Naive thymus-derived CD8-positive, alpha-beta T cell (primary cell): Measurements from ENCODE around the gene FXYD3. TPM values are rescaled to one million over a fixed set of nuclear protein-coding genes. Genes with fewer than 3 reads are reported as not detected.

Experiments
- ATAC-seq, 2 donors: fragments of 150-1000 bp; cut with Tn5 transposase in 1 of 2; sonication (Bioruptor Pico), chemical (Tn5 transposase) in 1 of 2; 1 replicate in 1 of 2; 2 replicates in 1 of 2; pipeline ENCODE4 v1.10.0; 2021; ENCODE audit warnings: mild to moderate bottlenecking in 2 of 2, moderate library complexity in 2 of 2
- POLR2A ChIA-PET: fragments of 350-600 bp; sonication (Branson Sonifier 250); formaldehyde crosslinking; loops from one replicate; lab custom pipeline; 2021; ENCODE audit warnings: antibody characterized with exemption; lab: Charles Lee
- DNase-seq, 10 donors: peaks; one replicate each; pipeline versions ENCODE4 v3.0.0 to v3.0.0-alpha.2; 2020 to 2022
- H3K27ac Mint-ChIP-seq, 10 donors: one replicate each; pipeline ENCODE4 v1.8.0; 2020 to 2022; ENCODE audit warnings: mild to moderate bottlenecking in 10 of 10, mixed read lengths in 10 of 10, moderate library complexity in 4 of 10, inconsistent platforms in 1 of 10
- H3K27me3 Mint-ChIP-seq, 5 donors: one replicate each; pipeline ENCODE4 v1.8.0; 2021 to 2022; ENCODE audit warnings: mixed read lengths in 5 of 5
- H3K36me3 Mint-ChIP-seq, 3 donors: one replicate each; pipeline ENCODE4 v1.8.0; 2020 to 2022; ENCODE audit warnings: mixed read lengths in 3 of 3, mild to moderate bottlenecking in 2 of 3, inconsistent platforms in 1 of 3
- H3K4me1 Mint-ChIP-seq, 4 donors: one replicate each; pipeline ENCODE4 v1.8.0; 2021 to 2022; ENCODE audit warnings: mixed read lengths in 4 of 4
- H3K4me3 Mint-ChIP-seq, 10 donors: one replicate each; pipeline ENCODE4 v1.8.0; 2020 to 2022; ENCODE audit warnings: mild to moderate bottlenecking in 10 of 10, mixed read lengths in 10 of 10, moderate library complexity in 6 of 10, inconsistent platforms in 1 of 10
- H3K9me3 Mint-ChIP-seq, 9 donors: one replicate each; pipeline ENCODE4 v1.8.0; 2020 to 2022; ENCODE audit warnings: mixed read lengths in 9 of 9, mild to moderate bottlenecking in 3 of 9, inconsistent platforms in 1 of 9, moderate library complexity in 1 of 9
- polyA plus RNA-seq, 3 donors: library from polyadenylated mRNA; unstranded; fragments of 300-500 nt; fragmentation: Illumina TruSeq; gene quantifications; one replicate each; pipeline ENCODE4 v1.2.3, GENCODE V29; 2021
- total RNA-seq, 8 experiments: library from RNA in 2 of 8; stranded (reverse) in 2 of 8; gene quantifications; one replicate each; pipeline ENCODE4 v1.2.3 and lab custom pipeline; 2021 to 2026

FXYD3 gene
- total and polyA plus RNA-seq, 5 experiments from 2014 or later, result not detected

GRCh38 chr19:35076026-35076370 is 39.6 kb upstream of the FXYD3 start:
- peaks cover 0 to 17% (median 9%) of the 10 kb centered on the region in 5 donors for H3K27me3 Mint-ChIP-seq
- ATAC-seq, result no peak
- no peak overlapping the region for H3K27ac Mint-ChIP-seq
- H3K9me3 Mint-ChIP-seq, result no peaks in the 10 kb centered on the region
- no peak overlapping the region for H3K4me3 Mint-ChIP-seq
- DNase-seq, result no peak
- no peaks in the 10 kb centered on the region for H3K36me3 Mint-ChIP-seq
- peaks cover 0 to 6% (median 3%) of the 10 kb centered on the region in 4 donors for H3K4me1 Mint-ChIP-seq
- POLR2A ChIA-PET, result no interaction called here

- Mint-ChIP-seq H3K27ac (no peak overlapping the region), H3K27me3 (peaks cover 0 to 19% (median 11%) of the 10 kb centered on the region in 5 donors), H3K4me3 (no peak overlapping the region), H3K9me3 (no peaks in the 10 kb centered on the region), H3K4me1 (peaks cover 0 to 6% (median 3%) of the 10 kb centered on the region in 4 donors), H3K36me3 (no peaks in the 10 kb centered on the region)
- POLR2A ChIA-PET, result no interaction called here
- no peak for ATAC-seq
- DNase-seq, result no peak
Measured at GRCh38 chr19:35076657-35077056, 39.0 kb upstream of the FXYD3 start.

- POLR2A ChIA-PET, result no interaction called here
- H3K4me1 Mint-ChIP-seq, result peaks cover 0 to 6% (median 3%) of the 10 kb centered on the region in 4 donors
Measured at GRCh38 chr19:35077411-35078223, 38.0 kb upstream of the FXYD3 start.

GRCh38 chr19:35079826-35080225 is 35.8 kb upstream of the FXYD3 start:
- POLR2A ChIA-PET, result interaction anchor here (0.6 kb wide), 1 partner anchor 893 kb away, joined by 4 read pairs; no protein-coding TSS in a partner anchor
- H3K4me1 Mint-ChIP-seq, result peaks cover 0 to 23% (median 3%) of the 10 kb centered on the region in 4 donors
- H3K27me3 Mint-ChIP-seq, result peaks cover 0 to 19% (median 11%) of the 10 kb centered on the region in 5 donors
- H3K9me3 Mint-ChIP-seq, result no peaks in the 10 kb centered on the region
- peak in 1 of 10 donors; percentile 51 for DNase-seq
- H3K27ac Mint-ChIP-seq, result no peak overlapping the region
- no peak for ATAC-seq
- no peak overlapping the region for H3K4me3 Mint-ChIP-seq
- no peaks in the 10 kb centered on the region for H3K36me3 Mint-ChIP-seq

More at GRCh38 chr19:35077411-35078223, 38.0 kb upstream of the FXYD3 start:
- ATAC-seq (no peak), DNase-seq (no peak)
- no peak overlapping the region for H3K4me3 Mint-ChIP-seq
- no peaks in the 10 kb centered on the region for H3K36me3 Mint-ChIP-seq
- no peaks in the 10 kb centered on the region for H3K9me3 Mint-ChIP-seq
- H3K27ac Mint-ChIP-seq, result peak overlapping the region in 2 of 10 donors; percentile 50 to 69
- H3K27me3 Mint-ChIP-seq, result peaks cover 0 to 19% (median 11%) of the 10 kb centered on the region in 5 donors

GRCh38 chr19:35080613-35081170 is 34.9 kb upstream of the FXYD3 start:
- H3K9me3 Mint-ChIP-seq, result no peaks in the 10 kb centered on the region
- peaks cover 0 to 19% (median 11%) of the 10 kb centered on the region in 5 donors for H3K27me3 Mint-ChIP-seq
- ATAC-seq (no peak), DNase-seq (peak in 1 of 10 donors; percentile 24)
- no peak overlapping the region for H3K4me3 Mint-ChIP-seq
- peak overlapping the region in 2 of 10 donors; percentile 22 to 44 for H3K27ac Mint-ChIP-seq
- peaks cover 3 to 26% (median 5%) of the 10 kb centered on the region in 4 donors for H3K4me1 Mint-ChIP-seq
- POLR2A ChIA-PET, result interaction anchor here (0.6 kb wide), 2 partner anchors 205 to 892 kb away, joined by 4 to 5 read pairs; no protein-coding TSS in a partner anchor
- H3K36me3 Mint-ChIP-seq, result no peaks in the 10 kb centered on the region

GRCh38 chr19:35081201-35081600 is 34.4 kb upstream of the FXYD3 start:
- Mint-ChIP-seq H3K27me3 (peaks cover 0 to 19% (median 11%) of the 10 kb centered on the region in 5 donors), H3K9me3 (no peaks in the 10 kb centered on the region), H3K4me1 (peaks cover 6 to 31% (median 8%) of the 10 kb centered on the region in 4 donors), H3K27ac (peak overlapping the region in 2 of 10 donors; percentile 22 to 44), H3K36me3 (no peaks in the 10 kb centered on the region), H3K4me3 (no peak overlapping the region)
- DNase-seq, result no peak
- POLR2A ChIA-PET, result no interaction called here
- no peak for ATAC-seq

GRCh38 chr19:35083691-35084508 is 31.7 kb upstream of the FXYD3 start:
- POLR2A ChIA-PET, result no interaction called here

GRCh38 chr19:35084509-35084762 is 31.2 kb upstream of the FXYD3 start:
- no peak overlapping the region for H3K27ac Mint-ChIP-seq
- peak overlapping the region in 1 of 10 donors; percentile 14 for H3K4me3 Mint-ChIP-seq
- DNase-seq (peak in 1 of 10 donors; percentile 27), ATAC-seq (no peak)
- peaks cover 0 to 4% (median 0%) of the 10 kb centered on the region in 5 donors for H3K27me3 Mint-ChIP-seq
- H3K36me3 Mint-ChIP-seq, result no peaks in the 10 kb centered on the region
- POLR2A ChIA-PET, result no interaction called here
- H3K9me3 Mint-ChIP-seq, result no peaks in the 10 kb centered on the region
- peaks cover 1 to 47% (median 8%) of the 10 kb centered on the region in 4 donors for H3K4me1 Mint-ChIP-seq

More at GRCh38 chr19:35083691-35084508, 31.7 kb upstream of the FXYD3 start:
- no peaks in the 10 kb centered on the region for H3K36me3 Mint-ChIP-seq
- peak overlapping the region in 1 of 10 donors; percentile 41 for H3K27ac Mint-ChIP-seq
- peak in 1 of 10 donors; percentile 45 for DNase-seq
- no peaks in the 10 kb centered on the region for H3K9me3 Mint-ChIP-seq
- H3K4me1 Mint-ChIP-seq, result peaks cover 1 to 47% (median 8%) of the 10 kb centered on the region in 4 donors
- no peak for ATAC-seq
- H3K27me3 Mint-ChIP-seq, result peaks cover 0 to 6% (median 0%) of the 10 kb centered on the region in 5 donors
- H3K4me3 Mint-ChIP-seq, result peak overlapping the region in 1 of 10 donors; percentile 14

GRCh38 chr19:35085947-35086346 is 29.7 kb upstream of the FXYD3 start:
- no peak for DNase-seq
- peaks cover 0 to 12% (median 3%) of the 10 kb centered on the region in 5 donors for H3K27me3 Mint-ChIP-seq
- H3K4me3 Mint-ChIP-seq, result peak overlapping the region in 1 of 10 donors; percentile 64
- no peaks in the 10 kb centered on the region for H3K9me3 Mint-ChIP-seq
- ATAC-seq, result no peak
- H3K27ac Mint-ChIP-seq, result peak overlapping the region in 5 of 10 donors; percentile 1 to 82 (median 56)
- H3K36me3 Mint-ChIP-seq, result no peaks in the 10 kb centered on the region
- POLR2A ChIA-PET, result interaction anchor here (1.1 kb wide), 1 partner anchor 123 kb away, joined by 4 read pairs; no protein-coding TSS in a partner anchor
- H3K4me1 Mint-ChIP-seq, result peaks cover 3 to 53% (median 11%) of the 10 kb centered on the region in 4 donors

GRCh38 chr19:35086455-35086854 is 29.2 kb upstream of the FXYD3 start:
- Mint-ChIP-seq H3K4me1 (peaks cover 3 to 53% (median 11%) of the 10 kb centered on the region in 4 donors), H3K36me3 (no peaks in the 10 kb centered on the region), H3K9me3 (no peaks in the 10 kb centered on the region), H3K4me3 (peak overlapping the region in 1 of 10 donors; percentile 32), H3K27me3 (peaks cover 0 to 10% (median 1%) of the 10 kb centered on the region in 5 donors), H3K27ac (peak overlapping the region in 3 of 10 donors; percentile 49 to 82 (median 56))
- peak in 1 of 10 donors; percentile 52 for DNase-seq
- ATAC-seq, result no peak
- POLR2A ChIA-PET, result interaction anchor here (1.1 kb wide), 1 partner anchor 123 kb away, joined by 4 read pairs; no protein-coding TSS in a partner anchor

GRCh38 chr19:35087393-35087792 is 28.2 kb upstream of the FXYD3 start:
- POLR2A ChIA-PET, result no interaction called here
- no peak overlapping the region for H3K4me3 Mint-ChIP-seq
- peak overlapping the region in 1 of 10 donors; percentile 53 for H3K27ac Mint-ChIP-seq
- DNase-seq, result peak in 1 of 10 donors; percentile 45
- no peaks in the 10 kb centered on the region for H3K9me3 Mint-ChIP-seq
- H3K36me3 Mint-ChIP-seq, result no peaks in the 10 kb centered on the region
- no peak for ATAC-seq
- H3K4me1 Mint-ChIP-seq, result peaks cover 3 to 53% (median 11%) of the 10 kb centered on the region in 4 donors
- peaks cover 0 to 11% (median 1%) of the 10 kb centered on the region in 5 donors for H3K27me3 Mint-ChIP-seq
